Prostate gland (tissue), 2 donors: ENCODE measurements around the gene MDFIC. TPM values are rescaled to one million over a fixed set of nuclear protein-coding genes. Genes with fewer than 3 reads are reported as not detected.

ENCODE experiments used
- DNase-seq: peaks from one replicate; pipeline ENCODE4 v3.0.0-alpha.2; 2019; ENCODE audit warnings: low spot score
- H3K27ac ChIP-seq, 2 donors: fragments of 200-600 bp; sonication (generic); 2 replicates each; pipeline ENCODE4 v1.5.1; 2017 to 2019
- H3K27me3 ChIP-seq: fragments of 200-600 bp; sonication (generic); replicated peaks from 2 replicates; pipeline ENCODE4 v1.5.1; 2019; ENCODE audit not compliant: insufficient read depth
- H3K36me3 ChIP-seq, 2 donors: fragments of 200-600 bp; sonication (generic); 1 replicate in 1 of 2; 2 replicates in 1 of 2; pipeline versions ENCODE4 v1.5.1 to v1.8.1; 2017 to 2019
- H3K4me1 ChIP-seq: fragments of 200-600 bp; sonication (generic); replicated peaks from 2 replicates; pipeline ENCODE4 v1.5.1; 2019
- H3K4me3 ChIP-seq, 2 donors: fragments of 200-600 bp; sonication (generic); 2 replicates each; pipeline ENCODE4 v1.5.1; 2017 to 2019
- H3K9me3 ChIP-seq: fragments of 200-600 bp; sonication (generic); 2 replicates; pipeline ENCODE4 v1.5.1; 2017
- POLR2A ChIP-seq: fragments of 450-650 bp; IDR thresholded peaks from one replicate; pipeline ENCODE4 v1.6.1; 2016; ENCODE audit warnings: antibody characterized with exemption, mild to moderate bottlenecking
- POLR2AphosphoS5 ChIP-seq: sonication (generic); formaldehyde crosslinking; IDR thresholded peaks from one replicate; pipeline ENCODE4 v1.6.1; 2017; ENCODE audit warnings: antibody characterized with exemption
- WGBS: methylation state at CpG from one replicate; pipeline ENCODE4 v1.1.5; 2018; 5-methylcytosine and 5-hydroxymethylcytosine counted together
- intact Hi-C: fragments of 100-400 bp; cut with DNase I; formaldehyde crosslinking; loops from one replicate; pipeline ENCODE4 v1.14.2; 2022
- total RNA-seq, 2 donors: library from RNA; depleted of rRNA; stranded (reverse); fragments of >200 nt; gene quantifications; one replicate each; pipeline ENCODE4 v1.1.0, GENCODE V29; 2016
- TF ChIP-seq, protein P1 (sequence below), 4 experiments: fragments of 200-600 bp in 2 of 4; fragments of 450-650 bp in 2 of 4; sonication (generic) in 2 of 4; IDR thresholded peaks; 1 replicate in 3 of 4; 2 replicates in 1 of 4; pipeline ENCODE4 v1.5.1; 2016 to 2019; ENCODE audit warnings: antibody characterized with exemption in 4 of 4, mild to moderate bottlenecking in 2 of 4, moderate library complexity in 2 of 4

Gene MDFIC
- total RNA-seq, 2 donors from 2014 or later: 17.2 to 24.8 TPM

DNA sequence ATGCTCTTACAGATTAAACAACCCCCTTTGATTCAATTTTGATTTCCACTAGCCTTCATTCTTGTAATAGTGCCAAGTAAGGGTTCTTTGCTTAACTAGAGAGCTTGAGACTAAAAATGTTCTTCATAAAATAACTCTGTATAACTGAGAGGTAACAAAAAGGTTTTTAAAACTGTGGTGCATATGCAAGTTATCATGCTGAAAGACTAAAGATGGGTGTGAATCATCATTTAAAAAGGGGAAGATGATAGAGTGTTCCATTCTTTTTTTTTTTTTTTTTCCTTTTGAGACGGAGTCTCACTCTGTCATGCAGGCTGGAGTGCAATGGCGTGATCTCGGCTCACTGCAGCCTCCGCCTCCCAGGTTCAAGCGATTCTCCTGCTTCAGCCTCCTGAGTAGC lies 11.1 kb downstream of the MDFIC start:
- WGBS: 73% methylated on average over 5 of the region's 5 CpGs
- DNase-seq: no peak
- Histone ChIP-seq H3K36me3 (no peaks in the 10 kb centered on the region), H3K27ac (no peak overlapping the region), H3K27me3 (no peaks in the 10 kb centered on the region), H3K9me3 (no peaks in the 10 kb centered on the region), H3K4me3 (no peak overlapping the region), H3K4me1 (no peaks in the 10 kb centered on the region)
- intact Hi-C loops: no loop called here
- TF ChIP-seq POLR2A (no peak), POLR2AphosphoS5 (no peak)
- TF ChIP-seq, protein P1, sequence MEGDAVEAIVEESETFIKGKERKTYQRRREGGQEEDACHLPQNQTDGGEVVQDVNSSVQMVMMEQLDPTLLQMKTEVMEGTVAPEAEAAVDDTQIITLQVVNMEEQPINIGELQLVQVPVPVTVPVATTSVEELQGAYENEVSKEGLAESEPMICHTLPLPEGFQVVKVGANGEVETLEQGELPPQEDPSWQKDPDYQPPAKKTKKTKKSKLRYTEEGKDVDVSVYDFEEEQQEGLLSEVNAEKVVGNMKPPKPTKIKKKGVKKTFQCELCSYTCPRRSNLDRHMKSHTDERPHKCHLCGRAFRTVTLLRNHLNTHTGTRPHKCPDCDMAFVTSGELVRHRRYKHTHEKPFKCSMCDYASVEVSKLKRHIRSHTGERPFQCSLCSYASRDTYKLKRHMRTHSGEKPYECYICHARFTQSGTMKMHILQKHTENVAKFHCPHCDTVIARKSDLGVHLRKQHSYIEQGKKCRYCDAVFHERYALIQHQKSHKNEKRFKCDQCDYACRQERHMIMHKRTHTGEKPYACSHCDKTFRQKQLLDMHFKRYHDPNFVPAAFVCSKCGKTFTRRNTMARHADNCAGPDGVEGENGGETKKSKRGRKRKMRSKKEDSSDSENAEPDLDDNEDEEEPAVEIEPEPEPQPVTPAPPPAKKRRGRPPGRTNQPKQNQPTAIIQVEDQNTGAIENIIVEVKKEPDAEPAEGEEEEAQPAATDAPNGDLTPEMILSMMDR (IDR thresholded peaks at IDR 0.05): no peak

DNA sequence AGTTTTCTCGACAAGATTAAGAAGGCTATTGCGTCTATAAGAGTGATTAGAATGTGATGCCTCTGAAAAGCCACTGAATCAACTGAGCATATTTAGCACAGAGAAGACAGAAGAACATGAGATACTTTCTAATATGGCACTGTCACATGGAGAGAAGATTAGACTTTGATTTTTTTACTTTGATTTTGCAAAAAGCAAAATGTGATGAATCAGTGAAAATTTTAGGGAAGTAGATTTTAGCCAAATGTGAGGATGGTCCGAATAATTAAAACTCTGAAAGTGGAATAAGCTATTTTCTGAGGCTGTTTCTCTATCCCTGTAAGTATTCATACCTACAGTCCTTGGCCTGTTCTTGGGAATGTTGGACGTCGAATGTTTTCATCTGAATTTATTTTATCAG lies 11.8 kb downstream of the MDFIC start:
- H3K27ac ChIP-seq: no peak overlapping the region
- no peak for DNase-seq
- TF ChIP-seq POLR2A: no peak
- no peak for TF ChIP-seq POLR2AphosphoS5
- TF ChIP-seq, protein P1 (IDR thresholded peaks at IDR 0.05): no peak
- no peaks in the 10 kb centered on the region for H3K27me3 ChIP-seq
- 86% methylated on average over 5 of the region's 5 CpGs for WGBS
- H3K9me3 ChIP-seq: no peaks in the 10 kb centered on the region
- intact Hi-C loops: no loop called here
- no peaks in the 10 kb centered on the region for H3K4me1 ChIP-seq
- no peak overlapping the region for H3K4me3 ChIP-seq
- H3K36me3 ChIP-seq: no peaks in the 10 kb centered on the region

DNA sequence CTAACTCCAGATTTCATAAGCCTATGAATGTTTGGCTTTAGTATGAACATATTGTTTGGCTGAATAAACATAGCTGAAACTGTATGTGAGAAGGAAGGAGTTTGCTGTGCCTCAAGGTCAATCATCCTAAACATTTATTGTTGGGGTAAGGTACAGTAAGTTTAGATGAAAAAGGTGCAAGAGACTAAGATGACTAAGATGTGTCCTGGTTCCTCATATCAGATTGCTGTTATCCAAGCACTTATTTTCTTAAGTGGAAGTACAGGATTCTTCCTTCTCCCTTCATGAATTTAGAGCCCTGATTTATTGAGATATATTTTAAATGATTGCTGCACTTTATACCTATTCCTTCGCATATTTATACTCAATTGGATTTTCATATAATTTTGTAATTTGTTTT lies 12.2 kb downstream of the MDFIC start:
- Histone ChIP-seq H3K27me3 (no peaks in the 10 kb centered on the region), H3K9me3 (no peaks in the 10 kb centered on the region), H3K4me3 (no peak overlapping the region), H3K27ac (no peak overlapping the region), H3K36me3 (no peaks in the 10 kb centered on the region), H3K4me1 (no peaks in the 10 kb centered on the region)
- intact Hi-C loops: no loop called here
- no peak for DNase-seq
- TF ChIP-seq POLR2A: no peak
- WGBS: 97% methylated on average over 1 of the region's 1 CpG

DNA sequence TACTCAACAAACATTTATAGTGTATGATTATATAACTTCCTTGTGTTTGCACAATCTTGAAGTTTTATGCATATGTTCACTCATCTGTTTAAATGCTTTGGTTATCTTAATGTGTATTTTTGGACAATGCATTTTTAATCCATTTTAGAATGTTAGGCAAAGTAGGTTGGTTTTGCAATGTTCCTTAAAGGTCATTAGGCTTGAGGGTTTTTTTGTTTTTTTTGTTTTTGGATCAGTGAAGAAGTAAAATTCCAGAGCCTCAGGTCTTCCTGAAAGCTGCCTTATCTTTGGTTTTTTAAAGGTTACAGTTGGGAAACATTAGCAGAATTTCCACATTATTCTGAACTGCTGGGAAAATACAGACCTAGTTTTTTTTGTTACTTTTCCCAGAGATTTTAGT lies 12.8 kb downstream of the MDFIC start:
- Histone ChIP-seq H3K36me3 (no peaks in the 10 kb centered on the region), H3K27me3 (no peaks in the 10 kb centered on the region), H3K4me3 (no peak overlapping the region), H3K4me1 (no peaks in the 10 kb centered on the region), H3K27ac (no peak overlapping the region), H3K9me3 (no peaks in the 10 kb centered on the region)
- no peak for DNase-seq
- TF ChIP-seq POLR2A: no peak
- no peak for TF ChIP-seq POLR2AphosphoS5
- TF ChIP-seq, protein P1 (IDR thresholded peaks at IDR 0.05): no peak
- intact Hi-C loops: no loop called here

DNA sequence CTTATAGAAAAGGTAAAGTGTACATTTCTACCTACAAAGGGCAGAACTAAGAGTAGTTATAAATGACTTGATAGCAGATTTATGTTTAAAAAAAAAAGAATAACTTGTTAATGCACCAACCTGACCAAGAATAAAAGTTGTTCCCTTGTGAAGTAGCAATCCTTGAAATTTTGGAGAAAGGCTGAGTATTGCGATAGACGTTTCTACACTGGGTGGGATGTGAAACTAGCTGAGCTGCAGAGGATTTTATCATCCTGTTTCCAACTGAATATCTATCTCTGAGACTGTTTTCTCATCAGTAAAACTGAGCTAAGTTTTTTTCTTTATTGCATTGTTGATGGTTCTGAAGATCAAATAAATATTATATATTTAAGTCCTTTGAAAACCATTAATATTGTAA lies 14.6 kb downstream of the MDFIC start:
- Histone ChIP-seq H3K27ac (no peak overlapping the region), H3K36me3 (no peaks in the 10 kb centered on the region), H3K9me3 (no peaks in the 10 kb centered on the region), H3K4me3 (no peak overlapping the region), H3K4me1 (no peaks in the 10 kb centered on the region), H3K27me3 (no peaks in the 10 kb centered on the region)
- TF ChIP-seq POLR2A: no peak
- TF ChIP-seq, protein P1 (IDR thresholded peaks at IDR 0.05): no peak
- no peak for DNase-seq
- WGBS: 81% methylated on average over 2 of the region's 2 CpGs
- intact Hi-C loops: no loop called here
